ENCODE results near the gene ZNF646.
A peak's percentile ranks its signal among the peaks of the same experiment; 100 is the strongest.

ZNF646 gene

DNA sequence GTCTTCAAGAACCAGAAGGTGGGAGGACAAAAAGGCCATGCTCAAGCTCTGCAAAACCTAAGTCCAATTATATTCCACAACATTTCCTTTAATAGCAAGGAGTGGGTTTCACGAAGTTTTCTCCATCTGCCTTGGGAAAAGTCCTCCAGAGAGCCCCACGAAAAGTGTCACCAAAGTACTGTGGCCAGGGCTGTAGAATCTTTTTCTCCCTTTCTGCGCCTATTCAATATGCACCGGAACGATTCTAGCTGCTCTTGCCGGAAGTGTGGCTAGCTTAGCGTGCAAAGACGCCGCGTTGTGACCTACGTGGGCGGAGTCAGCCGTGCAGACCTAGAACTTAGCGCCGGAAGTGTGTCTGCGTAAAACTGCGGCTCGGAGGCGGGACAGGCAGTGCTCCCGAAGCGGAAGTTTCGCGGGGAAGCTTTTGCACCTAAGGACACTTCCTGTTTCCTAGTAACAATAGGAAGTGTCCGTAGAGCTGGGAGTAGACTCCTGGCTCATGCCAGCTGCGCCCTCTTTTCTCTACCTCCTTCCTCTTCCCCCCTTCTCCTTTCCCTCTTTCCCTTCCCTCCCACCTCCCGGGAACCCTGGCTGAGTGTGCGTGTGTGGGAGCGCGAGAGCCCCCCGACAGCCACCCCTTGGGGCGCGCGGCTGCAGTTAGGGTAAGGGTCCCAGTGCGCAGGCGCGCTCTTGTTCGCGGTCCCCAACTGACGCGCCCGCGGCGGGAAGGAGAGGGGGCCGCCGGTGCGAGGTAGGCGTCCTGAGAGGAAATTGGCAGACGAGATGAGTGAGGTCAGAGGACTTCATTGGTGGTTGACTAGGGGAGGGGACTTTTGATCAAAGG is at the start of gene ZNF646, which contains the start of gene ZNF668:
Gene ZNF646 (plus strand): TSS at position 453 of the 844 bp plus-strand sequence. CDS start 1,903 bp downstream, outside the sequence.
Gene ZNF668 (minus strand): TSS at position 271 of the 844 bp plus-strand sequence. CDS start 9,781 bp downstream, outside the sequence.
- peak; percentile 86 to 99 for DNase-seq

GRCh38 chr16:31025339-31025738 is 48.9 kb upstream of the ZNF646 start:
- no peak for DNase-seq

- DNase-seq = no peak
These were observed 45.0 kb upstream of the ZNF646 start for GRCh38 chr16:31029272-31029671.

DNA sequence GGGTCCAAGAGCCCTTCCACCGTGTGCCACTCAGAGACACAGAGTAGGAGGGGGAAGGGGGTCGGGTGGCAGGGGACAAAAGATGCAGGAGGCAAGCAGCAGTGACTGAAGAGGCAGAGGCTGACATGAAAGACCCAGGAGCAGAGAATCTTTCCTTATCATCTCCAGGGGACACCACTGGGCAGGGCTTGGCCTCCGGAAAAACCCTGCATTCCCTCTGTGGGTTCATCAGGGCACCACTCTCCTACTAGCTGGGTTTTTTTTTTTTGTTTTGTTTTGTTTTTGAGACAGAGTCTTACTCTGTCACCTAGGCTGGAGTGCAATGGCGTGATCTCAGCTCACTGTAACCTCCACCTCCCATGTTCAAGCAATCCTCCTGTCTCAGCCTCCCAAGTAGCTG is 42.9 kb upstream of the ZNF646 start:
- DNase-seq = no peak

DNA sequence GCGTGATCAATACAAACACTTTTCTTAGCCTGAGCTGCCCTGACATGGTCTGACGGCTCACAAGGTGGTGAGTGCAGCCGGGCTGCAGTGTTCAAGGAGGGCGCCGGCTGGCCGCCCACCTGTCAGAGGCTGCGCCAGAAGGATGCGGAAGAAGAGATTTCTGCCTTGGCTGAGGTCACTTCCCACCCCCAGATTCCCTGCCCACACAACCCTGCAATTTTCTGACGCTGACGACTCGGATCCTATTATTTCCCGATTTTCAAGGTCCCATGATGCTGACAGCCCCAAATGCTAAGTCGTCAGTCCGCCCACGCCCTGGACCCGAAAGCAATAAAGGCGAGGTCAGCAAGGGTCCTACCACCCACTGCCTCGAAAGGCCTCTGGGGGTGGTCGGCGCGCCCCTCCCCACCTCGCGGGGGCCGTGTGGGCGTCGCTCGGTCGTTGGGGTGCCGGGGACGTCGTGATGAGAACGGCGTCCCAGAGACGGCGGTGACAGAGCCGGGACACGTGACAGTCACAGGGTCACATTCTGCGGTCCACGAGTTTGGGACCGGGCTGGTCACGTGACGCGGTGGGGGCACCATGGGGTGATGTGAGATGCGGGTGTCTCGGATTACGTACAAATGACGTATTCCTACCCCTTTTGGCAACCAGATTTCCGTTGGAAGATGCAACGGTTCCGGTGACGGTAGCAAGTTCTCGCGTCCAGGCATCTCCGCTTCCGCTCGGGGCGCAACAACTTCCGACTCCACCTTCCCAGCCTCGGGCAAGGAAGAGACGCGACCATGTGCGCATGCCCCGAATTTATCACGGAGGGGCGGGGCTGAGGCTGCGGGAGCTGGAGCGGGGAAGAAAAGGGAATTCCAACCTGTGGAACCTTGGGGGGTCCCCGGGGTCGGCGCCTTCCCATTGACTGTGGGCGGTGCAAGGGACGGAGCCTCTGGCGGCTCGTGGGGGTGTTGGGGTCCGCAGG is 41.2 kb upstream of the ZNF646 start, which contains the start of gene STX4:
Gene STX4 (plus strand): TSS at position 823 of the 973 bp plus-strand sequence. CDS start 248 bp downstream, outside the sequence.
- peak; percentile 97 to 99 for DNase-seq

- peak; percentile 67 to 70 for DNase-seq
These were observed 40.3 kb upstream of the ZNF646 start for GRCh38 chr16:31033709-31034492.

- no peak for DNase-seq
These were observed 37.5 kb upstream of the ZNF646 start for GRCh38 chr16:31036691-31037090.

GRCh38 chr16:31038993-31039392 is 35.2 kb upstream of the ZNF646 start:
- no peak for DNase-seq

DNA sequence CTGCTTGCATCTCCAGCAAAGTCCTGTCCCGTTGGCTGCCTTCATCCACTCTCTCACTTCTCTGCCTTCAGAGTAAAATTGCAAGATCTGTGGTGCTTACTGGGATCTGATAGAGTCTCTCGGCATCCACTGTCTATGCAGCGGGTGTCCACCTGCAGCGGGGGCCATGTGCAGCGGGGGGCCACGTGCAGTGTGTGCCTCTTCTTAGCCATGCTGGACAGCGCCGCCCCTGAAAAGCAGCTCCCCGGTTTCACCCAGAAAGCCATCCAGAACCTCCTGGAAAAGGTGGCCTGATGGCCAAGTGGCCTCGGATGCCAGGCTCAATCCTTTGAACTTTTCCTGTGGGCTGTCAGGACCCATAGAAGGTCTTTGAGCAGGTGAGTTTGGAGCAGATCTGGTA is 31.4 kb upstream of the ZNF646 start:
- DNase-seq = no peak

- DNase-seq = no peak
These were observed 30.9 kb upstream of the ZNF646 start for GRCh38 chr16:31043352-31043751.

DNA sequence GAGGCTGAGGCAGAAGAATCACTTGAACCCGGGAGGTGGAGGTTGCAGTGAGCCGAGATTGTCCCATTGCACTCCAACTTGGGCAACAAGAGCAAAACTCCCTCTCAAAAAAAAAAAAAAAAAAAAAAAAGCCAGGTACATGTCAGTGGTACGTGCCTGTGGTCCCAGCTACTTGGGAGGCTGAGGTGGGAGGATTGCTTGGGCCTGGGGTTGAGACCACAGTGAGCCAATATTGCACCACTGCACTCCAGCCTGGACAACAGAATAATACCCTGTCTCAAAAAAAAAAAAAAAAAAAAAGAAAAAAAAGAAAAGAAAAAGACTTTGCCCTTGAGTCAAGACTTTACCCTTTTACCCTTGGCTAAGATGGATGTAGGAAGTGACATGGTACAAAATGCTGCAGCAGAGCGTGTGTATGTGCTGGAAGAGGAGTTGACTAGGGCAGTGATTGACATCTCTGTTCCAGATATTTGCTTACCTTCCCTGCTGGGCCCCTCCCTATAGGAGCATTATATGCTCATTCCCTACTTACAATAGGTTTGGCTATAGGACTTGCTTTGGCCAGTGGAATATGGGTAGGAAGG is 30.2 kb upstream of the ZNF646 start:
- DNase-seq = no peak

GRCh38 chr16:31050280-31051030 is 23.8 kb upstream of the ZNF646 start:
- DNase-seq = no peak

GRCh38 chr16:31052114-31052513 is 22.1 kb upstream of the ZNF646 start:
- DNase-seq = peak; percentile 7 to 23

DNA sequence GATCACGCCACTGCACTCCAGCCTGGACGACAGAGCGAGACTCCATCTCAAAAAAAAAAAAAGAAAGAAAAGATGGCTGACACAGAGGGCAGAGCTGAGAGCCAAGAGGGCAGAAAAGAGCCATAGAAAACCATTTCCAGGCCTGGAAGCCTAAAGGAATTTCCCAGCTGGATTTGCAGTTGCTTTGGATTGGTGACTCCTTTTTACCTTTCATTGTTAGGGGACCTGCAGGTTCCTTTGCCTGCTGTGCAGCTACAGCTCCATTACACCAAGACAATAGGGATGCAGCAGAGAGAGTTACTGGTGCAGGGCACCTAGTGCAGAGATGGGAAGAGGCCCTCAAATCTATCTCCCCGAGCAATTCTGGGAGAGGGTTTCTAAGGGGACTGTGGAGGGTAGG is 18.6 kb upstream of the ZNF646 start:
- no peak for DNase-seq

GRCh38 chr16:31061126-31061812 is 13.0 kb upstream of the ZNF646 start:
- DNase-seq = no peak

GRCh38 chr16:31061813-31062440 is 12.3 kb upstream of the ZNF646 start:
- no peak for DNase-seq

GRCh38 chr16:31063495-31063842 is 10.8 kb upstream of the ZNF646 start:
- no peak for DNase-seq

- DNase-seq = no peak
These were observed 10.2 kb upstream of the ZNF646 start for GRCh38 chr16:31063843-31064611.

- no peak for DNase-seq
These were observed 9.2 kb upstream of the ZNF646 start for GRCh38 chr16:31064882-31065461.
